SU-DHL-6 (cell line): ENCODE measurements around the gene ADAMTS8.

Experiments used
- H2AFZ ChIP-seq: fragments of 200-600 bp; sonication (generic); 2 replicates; pipeline ENCODE4 v1.6.1; 2014; ENCODE audit warnings: low read depth, mild to moderate bottlenecking, moderate library complexity, mixed read lengths, antibody characterized with exemption, low read length; ENCODE audit not compliant: severe bottlenecking
- H3F3A ChIP-seq: fragments of 200-600 bp; shearing (Covaris generic); 2 replicates; pipeline ENCODE4 v1.6.0; 2016; ENCODE audit warnings: antibody characterized with exemption, mild to moderate bottlenecking; ENCODE audit not compliant: insufficient read depth
- H3K27ac ChIP-seq: fragments of 200-600 bp; sonication (generic); 2 replicates; pipeline ENCODE4 v1.5.1; 2016; ENCODE audit warnings: low read depth, mild to moderate bottlenecking, low read length, moderate library complexity, mixed read lengths
- H3K27me3 ChIP-seq: fragments of 200-600 bp; sonication (generic), shearing (Covaris generic); 2 replicates; pipeline ENCODE4 v1.6.0; 2014; ENCODE audit warnings: mild to moderate bottlenecking, low read length
- H3K36me3 ChIP-seq: fragments of 200-600 bp; sonication (generic); 2 replicates; pipeline ENCODE4 v1.6.1; 2014; ENCODE audit warnings: mild to moderate bottlenecking, low read length, mixed read lengths
- H3K4me2 ChIP-seq: fragments of 300-600, 200-600 bp; shearing (Covaris generic), sonication (generic); 2 replicates; pipeline ENCODE4 v1.6.0; 2014; ENCODE audit warnings: low read length, low read depth, mild to moderate bottlenecking; ENCODE audit not compliant: poor library complexity, severe bottlenecking
- H3K4me3 ChIP-seq: fragments of 200-600 bp; sonication (generic); 2 replicates; pipeline ENCODE4 v1.5.1; 2014; ENCODE audit warnings: antibody characterized with exemption, low read length, mild to moderate bottlenecking, mixed read lengths; ENCODE audit not compliant: insufficient read depth, poor library complexity, severe bottlenecking
- H3K79me2 ChIP-seq: fragments of 200-600 bp; sonication (generic); 2 replicates; pipeline ENCODE4 v1.6.1; 2014; ENCODE audit warnings: mild to moderate bottlenecking, low read length, moderate library complexity; ENCODE audit not compliant: insufficient read depth
- H3K9ac ChIP-seq: fragments of 200-600 bp; sonication (generic); 2 replicates; pipeline ENCODE4 v1.7.0; 2014; ENCODE audit warnings: mild to moderate bottlenecking, low read length
- H3K9me2 ChIP-seq: fragments of 200-600 bp; sonication (generic); replicated peaks from 2 replicates; pipeline ENCODE4 v1.6.1; 2014; ENCODE audit warnings: low read length; ENCODE audit not compliant: insufficient read depth
- H3K9me3 ChIP-seq: fragments of 200-600 bp; sonication (generic); 2 replicates; pipeline ENCODE4 v1.6.1; 2014; ENCODE audit warnings: low read length, mixed read lengths; ENCODE audit not compliant: insufficient read depth
- H4K20me1 ChIP-seq: fragments of 200-600 bp; sonication (generic); 2 replicates; pipeline ENCODE4 v1.6.1; 2014; ENCODE audit warnings: low read depth, mild to moderate bottlenecking, antibody characterized with exemption, low read length, moderate library complexity, mixed read lengths
- CTCF ChIP-seq: fragments of 200-600 bp; sonication (generic); IDR thresholded peaks from one replicate; pipeline ENCODE4 v1.5.1; 2017; ENCODE audit warnings: antibody characterized with exemption, mild to moderate bottlenecking, low read length, moderate library complexity; ENCODE audit not compliant: insufficient read depth, poor library complexity, severe bottlenecking
- EZH2phosphoT487 ChIP-seq: fragments of 200-600 bp; sonication (generic), shearing (Covaris generic); conservative IDR thresholded peaks from 2 replicates; pipeline ENCODE4 v1.6.1; 2018; ENCODE audit warnings: mild to moderate bottlenecking, antibody characterized with exemption, low read length, moderate library complexity, mixed read lengths

Gene ADAMTS8

DNA sequence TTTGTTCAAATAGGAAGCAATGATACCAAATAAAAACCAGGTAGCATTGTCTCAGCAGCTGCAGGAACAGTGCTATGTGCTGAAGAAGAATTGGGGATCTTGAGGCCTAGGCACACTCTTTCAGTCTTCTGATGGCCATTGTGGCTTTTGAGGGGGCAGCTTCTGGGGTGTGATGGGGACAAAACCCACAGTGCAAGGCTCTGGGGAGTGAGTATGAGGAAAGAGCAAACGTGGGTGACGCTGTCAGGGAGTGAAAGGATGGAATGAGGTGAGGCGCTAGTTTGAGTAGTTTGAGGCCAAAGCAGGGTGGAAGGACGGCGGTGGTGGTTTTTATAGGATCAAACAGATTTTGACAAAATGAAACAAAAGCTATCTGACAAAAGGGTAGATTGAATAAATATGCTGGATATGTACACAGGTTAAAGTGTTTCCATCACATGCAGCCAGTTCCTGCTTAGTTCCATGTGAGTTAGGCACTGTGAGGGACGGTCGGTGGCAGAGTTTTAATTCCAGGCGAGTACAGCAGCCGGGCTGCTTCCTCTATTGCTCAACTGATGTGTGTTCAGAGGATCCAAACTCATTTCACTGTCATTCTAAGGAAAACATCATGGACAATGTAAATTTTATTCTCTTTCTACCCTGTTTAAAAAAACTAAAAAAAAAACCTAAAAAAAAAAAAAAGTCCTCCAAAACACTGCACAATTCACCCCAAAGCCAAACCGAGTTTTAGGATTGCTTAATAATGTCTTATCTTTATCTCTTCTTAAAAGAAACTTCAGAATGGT, 38.9 kb upstream of the ADAMTS8 start:
- Histone ChIP-seq H4K20me1 (no peaks in the 10 kb centered on the region), H3K36me3 (no peaks in the 10 kb centered on the region)

DNA sequence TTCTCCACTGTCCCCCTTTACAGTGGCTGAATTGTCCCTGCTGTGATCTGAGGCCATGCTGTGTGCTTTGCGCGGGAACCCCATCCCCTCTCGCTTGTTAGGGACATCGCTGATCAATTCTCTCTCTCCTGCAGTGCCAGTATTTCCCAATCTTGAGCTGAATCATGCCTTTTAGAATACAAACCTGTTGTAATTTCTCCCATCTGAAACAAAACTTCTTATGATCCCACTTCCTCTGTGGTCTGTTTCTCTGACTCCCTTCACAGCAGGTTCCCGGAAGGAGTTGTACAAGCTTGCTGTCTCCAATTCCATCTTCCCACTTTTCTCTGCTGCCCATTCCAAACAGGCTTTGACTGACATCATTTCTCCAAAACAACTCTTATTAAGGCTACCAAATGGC, 36.9 kb upstream of the ADAMTS8 start:
- Histone ChIP-seq H3K9me2 (no peaks in the 10 kb centered on the region), H3K9me3 (no peaks in the 10 kb centered on the region), H3K9ac (no peak overlapping the region), H3K27ac (no peak overlapping the region), H3K79me2 (no peaks in the 10 kb centered on the region), H3F3A (no peaks in the 10 kb centered on the region), H2AFZ (no peak overlapping the region), H3K4me3 (no peak overlapping the region), H3K36me3 (no peaks in the 10 kb centered on the region), H3K27me3 (no peaks in the 10 kb centered on the region), H4K20me1 (no peaks in the 10 kb centered on the region), H3K4me2 (no peak overlapping the region)
- TF ChIP-seq CTCF (no peak), EZH2phosphoT487 (no peak)

More for the DNA sequence above, 38.9 kb upstream of the ADAMTS8 start:
- H3K79me2 ChIP-seq = no peaks in the 10 kb centered on the region
- H3K9ac ChIP-seq = no peak overlapping the region
- no peak for TF ChIP-seq CTCF
- TF ChIP-seq EZH2phosphoT487 = no peak
- no peaks in the 10 kb centered on the region for H3K9me3 ChIP-seq
- no peak overlapping the region for H3K4me2 ChIP-seq
- no peaks in the 10 kb centered on the region for H3F3A ChIP-seq
- H3K27me3 ChIP-seq = no peaks in the 10 kb centered on the region
- H3K4me3 ChIP-seq = no peak overlapping the region
- H3K9me2 ChIP-seq = no peaks in the 10 kb centered on the region
- no peak overlapping the region for H2AFZ ChIP-seq
- no peak overlapping the region for H3K27ac ChIP-seq

- H3K9ac ChIP-seq = no peak overlapping the region
- no peaks in the 10 kb centered on the region for H3K9me3 ChIP-seq
- H3K4me3 ChIP-seq = no peak overlapping the region
- no peaks in the 10 kb centered on the region for H3K27me3 ChIP-seq
- no peaks in the 10 kb centered on the region for H4K20me1 ChIP-seq
- H3K9me2 ChIP-seq = no peaks in the 10 kb centered on the region
- H3K4me2 ChIP-seq = no peak overlapping the region
- H2AFZ ChIP-seq = no peak overlapping the region
- no peaks in the 10 kb centered on the region for H3K79me2 ChIP-seq
- H3K27ac ChIP-seq = no peak overlapping the region
- no peaks in the 10 kb centered on the region for H3K36me3 ChIP-seq
- TF ChIP-seq EZH2phosphoT487 (no peak), CTCF (no peak)
- H3F3A ChIP-seq = no peaks in the 10 kb centered on the region
Observed at GRCh38 chr11:130464291-130464812, 35.9 kb upstream of the ADAMTS8 start.
